AG09319 (cell line): ENCODE measurements around the gene DCP1B.

Source experiments
- DNase-seq: peaks from one replicate; pipeline ENCODE4 v3.0.0-alpha.2; 2010; ENCODE audit warnings: low read depth; ENCODE audit errors: extremely low read depth
- TF ChIP-seq, protein P1 (sequence below): IDR thresholded peaks from 2 replicates; pipeline ENCODE4 v1.5.1; 2011; ENCODE audit warnings: low read depth, mild to moderate bottlenecking, inconsistent platforms, low read length, moderate library complexity

DCP1B gene

DNA sequence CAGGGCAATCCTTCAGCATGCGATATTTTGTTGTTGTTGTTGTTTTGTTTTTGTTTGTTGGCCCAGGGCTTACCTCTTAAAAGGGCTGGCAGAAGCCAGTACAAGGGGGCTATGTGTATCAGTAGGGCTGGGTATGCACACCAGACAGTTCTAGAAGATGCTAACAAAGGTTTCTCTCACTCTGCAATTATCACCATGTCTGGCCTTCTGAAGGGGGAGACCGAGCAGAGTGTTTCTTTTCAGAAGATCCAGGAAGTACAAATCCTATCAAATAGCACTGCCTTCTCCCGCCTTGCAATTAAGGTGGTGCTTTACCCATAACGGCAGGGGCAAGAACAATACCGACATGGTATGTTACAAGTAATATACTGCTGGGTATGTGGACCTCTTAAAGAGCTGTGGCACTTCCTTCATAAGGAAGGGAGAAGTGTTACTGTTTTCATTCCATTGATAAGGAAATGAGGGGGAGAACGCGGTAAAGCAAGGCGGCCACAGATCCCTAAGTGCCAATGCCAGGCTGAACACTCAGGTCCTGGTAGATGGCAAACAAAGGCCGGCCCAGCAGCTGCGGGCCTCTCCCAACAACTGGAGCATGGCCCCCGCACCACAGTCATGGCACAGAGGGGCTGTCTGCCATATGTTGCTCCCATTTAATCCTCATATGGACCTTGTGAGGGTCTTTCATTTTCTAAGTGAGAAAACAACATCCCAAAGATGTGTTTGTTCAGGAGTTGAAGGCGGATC lies 66.6 kb downstream of the DCP1B start:
- TF ChIP-seq, protein P1, sequence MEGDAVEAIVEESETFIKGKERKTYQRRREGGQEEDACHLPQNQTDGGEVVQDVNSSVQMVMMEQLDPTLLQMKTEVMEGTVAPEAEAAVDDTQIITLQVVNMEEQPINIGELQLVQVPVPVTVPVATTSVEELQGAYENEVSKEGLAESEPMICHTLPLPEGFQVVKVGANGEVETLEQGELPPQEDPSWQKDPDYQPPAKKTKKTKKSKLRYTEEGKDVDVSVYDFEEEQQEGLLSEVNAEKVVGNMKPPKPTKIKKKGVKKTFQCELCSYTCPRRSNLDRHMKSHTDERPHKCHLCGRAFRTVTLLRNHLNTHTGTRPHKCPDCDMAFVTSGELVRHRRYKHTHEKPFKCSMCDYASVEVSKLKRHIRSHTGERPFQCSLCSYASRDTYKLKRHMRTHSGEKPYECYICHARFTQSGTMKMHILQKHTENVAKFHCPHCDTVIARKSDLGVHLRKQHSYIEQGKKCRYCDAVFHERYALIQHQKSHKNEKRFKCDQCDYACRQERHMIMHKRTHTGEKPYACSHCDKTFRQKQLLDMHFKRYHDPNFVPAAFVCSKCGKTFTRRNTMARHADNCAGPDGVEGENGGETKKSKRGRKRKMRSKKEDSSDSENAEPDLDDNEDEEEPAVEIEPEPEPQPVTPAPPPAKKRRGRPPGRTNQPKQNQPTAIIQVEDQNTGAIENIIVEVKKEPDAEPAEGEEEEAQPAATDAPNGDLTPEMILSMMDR = no peak
- DNase-seq = no peak

DNA sequence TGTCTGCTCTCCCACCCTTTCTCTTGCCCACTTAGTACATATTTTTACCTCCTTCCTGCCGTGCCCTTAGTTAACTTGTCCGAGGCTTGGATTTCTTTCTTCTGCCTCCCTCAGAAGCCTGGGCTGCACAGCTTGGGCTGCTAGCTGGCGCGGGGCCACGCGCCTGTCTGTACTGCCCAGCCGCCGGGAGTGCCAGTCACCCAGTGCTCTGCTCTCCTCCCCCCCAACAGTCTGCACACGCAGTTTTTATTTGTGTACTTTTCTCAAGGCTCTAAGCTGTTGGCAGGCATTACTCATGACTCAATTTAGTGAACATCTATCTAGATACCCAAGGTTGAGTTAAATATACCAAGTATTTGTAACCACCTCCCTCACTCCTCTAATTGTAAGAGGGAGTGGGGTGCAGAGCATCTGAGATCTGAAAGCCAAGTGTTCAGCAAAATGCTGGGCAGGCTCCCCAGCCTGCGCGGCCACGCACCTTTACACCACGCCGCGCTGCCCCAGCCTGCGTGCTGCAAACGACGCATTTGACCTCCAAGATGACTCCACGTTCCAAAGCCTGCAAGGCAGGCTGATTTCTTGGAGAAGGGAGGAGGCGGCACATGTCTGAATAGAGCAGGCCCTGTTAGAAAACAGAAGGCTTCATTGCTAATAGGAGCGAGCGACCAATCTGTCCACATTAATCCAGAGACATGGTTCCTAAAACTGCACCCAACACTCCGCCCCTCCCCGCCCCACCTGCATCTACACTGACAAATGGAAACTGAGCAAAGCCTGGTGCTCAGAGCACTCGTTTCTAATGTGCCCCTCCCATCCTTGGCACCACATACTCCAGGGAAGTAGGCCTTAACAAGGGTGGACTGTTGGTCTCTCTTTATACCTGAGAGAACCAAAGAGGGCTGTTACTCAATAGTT lies 67.6 kb downstream of the DCP1B start:
- TF ChIP-seq, protein P1 = no peak
- DNase-seq = no peak

DNA sequence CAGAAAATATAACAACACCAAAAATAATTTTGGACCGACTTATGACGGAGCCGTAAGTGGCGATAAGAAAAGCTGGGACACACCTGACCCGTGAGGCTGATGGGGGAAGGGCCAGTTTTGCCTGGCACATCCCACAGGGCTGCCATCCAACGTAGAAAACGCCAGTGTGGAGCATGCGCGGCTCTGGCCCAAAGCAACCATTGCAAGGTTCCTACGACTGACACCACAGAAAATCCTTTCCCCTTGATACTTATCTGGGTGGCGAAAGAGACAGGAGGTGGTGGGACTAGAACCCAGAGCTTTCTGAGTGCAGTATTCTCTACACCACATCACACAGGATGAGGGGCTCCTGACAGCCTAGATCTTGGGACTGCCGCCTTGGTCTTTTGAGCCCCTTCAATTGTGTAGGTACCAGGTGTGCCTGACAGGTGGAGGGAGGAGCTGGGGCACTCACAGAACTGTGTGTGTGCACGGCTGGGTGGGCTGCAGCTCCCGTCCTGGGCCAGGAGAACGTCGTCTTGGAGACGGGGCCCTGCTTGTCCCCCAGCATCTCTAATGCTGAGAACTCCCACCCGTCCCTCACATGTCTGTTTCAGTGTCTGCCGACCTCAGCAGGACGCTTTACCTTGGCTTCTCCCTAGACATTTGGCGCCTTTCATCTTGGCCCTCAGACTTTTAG lies 68.4 kb downstream of the DCP1B start:
- DNase-seq = no peak

DNA sequence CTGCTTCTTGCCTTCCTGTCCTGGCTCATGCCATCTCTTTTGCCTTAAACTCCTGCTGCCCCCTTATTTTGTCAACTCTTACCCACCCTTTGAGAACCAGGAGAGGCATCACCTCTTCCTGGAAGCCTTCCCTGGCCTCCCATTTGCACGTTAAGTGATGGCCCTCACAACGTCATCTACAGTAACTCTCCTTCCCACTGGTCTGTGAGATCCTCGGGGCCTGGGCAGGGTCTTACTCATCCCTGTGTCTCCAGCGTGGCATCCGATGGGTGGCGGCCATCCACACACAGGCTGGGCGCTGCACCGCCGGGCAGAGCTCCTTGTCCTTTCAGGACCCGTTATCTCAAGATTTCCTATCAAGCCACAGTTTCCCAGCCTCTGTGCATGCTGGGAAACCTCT lies 69.0 kb downstream of the DCP1B start:
- no peak for DNase-seq
- TF ChIP-seq, protein P1 = no peak

More for the DNA sequence above, 68.4 kb downstream of the DCP1B start:
- TF ChIP-seq, protein P1 = no peak

DNA sequence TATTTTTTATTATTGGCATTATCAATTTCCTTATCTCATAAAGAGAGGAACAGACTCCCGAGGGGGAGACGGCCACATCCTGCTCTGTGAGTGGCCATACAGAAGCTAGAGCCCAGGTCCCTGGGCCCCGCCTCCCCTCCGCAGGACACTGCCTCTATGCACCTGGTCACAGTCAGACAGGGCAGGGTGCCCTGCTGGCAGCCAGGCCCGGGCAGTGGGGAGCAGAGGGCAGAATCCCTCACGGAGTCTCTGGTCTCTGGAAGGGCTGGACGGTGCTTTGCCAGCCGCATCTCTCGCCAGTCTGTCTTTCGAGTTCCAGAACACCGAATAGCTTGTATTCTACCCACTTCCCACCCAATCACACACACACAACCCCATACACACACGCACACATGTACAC lies 69.4 kb downstream of the DCP1B start:
- TF ChIP-seq, protein P1 = no peak
- DNase-seq = no peak

DNA sequence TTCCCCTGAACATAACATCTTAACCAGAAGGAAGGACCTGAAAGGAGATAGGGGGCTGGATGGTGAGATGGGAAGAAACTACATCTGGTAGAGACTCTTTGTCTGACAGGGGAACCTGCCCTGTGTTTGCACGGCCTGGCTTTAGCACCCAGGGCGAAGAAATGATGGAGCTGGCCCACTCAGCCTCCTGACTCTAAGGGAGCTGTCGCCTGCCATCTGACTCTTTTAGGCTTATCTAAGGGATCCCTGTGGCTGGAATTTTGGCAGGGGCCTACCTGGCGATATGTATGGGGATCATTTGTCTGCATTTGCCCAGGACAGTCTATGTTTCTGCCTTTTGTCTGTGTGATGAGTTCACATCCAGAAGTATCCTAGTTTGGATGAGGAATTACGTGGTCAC lies 70.2 kb downstream of the DCP1B start:
- DNase-seq = no peak
- TF ChIP-seq, protein P1 = no peak
